BJ (cell line): ENCODE data around the gene TTC23. TPM values are rescaled to one million over a fixed set of nuclear protein-coding genes. Genes with fewer than 3 reads are reported as not detected.

Source experiments
- CTCF ChIA-PET: fragments of 350-600 bp; formaldehyde crosslinking; extraction: SDS; loops from one replicate; lab custom pipeline; 2021; ENCODE audit warnings: antibody characterized with exemption, inconsistent platforms; lab: Yijun Ruan, JAX
- POLR2A ChIA-PET: fragments of 300-600 bp; sonication (Branson Sonifier 250); formaldehyde crosslinking; extraction: SDS; loops from one replicate; lab custom pipeline; 2021; ENCODE audit warnings: antibody characterized with exemption; lab: Charles Lee
- DNase-seq: peaks from one replicate; pipeline ENCODE4 v3.0.0-alpha.2; 2011; ENCODE audit warnings: low read depth
- H3K27me3 ChIP-seq: 2 replicates; pipeline ENCODE4 v1.6.0; 2011; ENCODE audit warnings: low read length; ENCODE audit not compliant: control insufficient read depth, insufficient read depth
- H3K36me3 ChIP-seq: 2 replicates; pipeline ENCODE4 v1.5.1; 2011; ENCODE audit warnings: low read length; ENCODE audit not compliant: control insufficient read depth, insufficient read depth
- H3K4me3 ChIP-seq: 2 replicates; pipeline ENCODE4 v1.5.1; 2011; ENCODE audit warnings: low read depth, mild to moderate bottlenecking, control low read depth, low read length
- CTCF ChIP-seq: IDR thresholded peaks from 2 replicates; pipeline ENCODE4 v1.5.1; 2011; ENCODE audit warnings: low read depth, mild to moderate bottlenecking, control low read depth, inconsistent platforms, low read length, moderate library complexity; ENCODE audit not compliant: insufficient read depth
- polyA plus RNA-seq: library from polyadenylated mRNA; depleted of rRNA; stranded (reverse); fragments of >200 nt; gene quantifications from 2 replicates; pipeline ENCODE4 v1.2.3, GENCODE V29; 2011

Gene TTC23
- polyA plus RNA-seq, 1 experiment: 3.6 TPM

GRCh38 chr15:99282586-99282985 is 33.2 kb upstream of the TTC23 start:
- TF ChIP-seq CTCF: no peak
- H3K36me3 ChIP-seq: no peaks in the 10 kb centered on the region
- no peaks in the 10 kb centered on the region for H3K27me3 ChIP-seq
- ChIA-PET CTCF (interaction anchor here (2.2 to 6.4 kb wide), 3 partner anchors 10 to 422 kb away, joined by 18 to 71 read pairs (median 25); no protein-coding TSS in a partner anchor), POLR2A (no interaction called here)
- H3K4me3 ChIP-seq: no peak overlapping the region
- DNase-seq: no peak

GRCh38 chr15:99282121-99282520 is 32.7 kb upstream of the TTC23 start:
- ChIA-PET POLR2A (no interaction called here), CTCF (interaction anchor here (1.2 to 3.4 kb wide), 4 partner anchors 9 to 447 kb away, joined by 3 to 25 read pairs (median 12); no protein-coding TSS in a partner anchor)
- no peak for DNase-seq
- no peaks in the 10 kb centered on the region for H3K36me3 ChIP-seq
- no peak for TF ChIP-seq CTCF
- H3K27me3 ChIP-seq: no peaks in the 10 kb centered on the region
- H3K4me3 ChIP-seq: no peak overlapping the region

- ChIA-PET CTCF (interaction anchor here (3.4 kb wide), 1 partner anchor 425 kb away, joined by 25 read pairs; no protein-coding TSS in a partner anchor), POLR2A (no interaction called here)
- Histone ChIP-seq H3K36me3 (no peaks in the 10 kb centered on the region), H3K4me3 (no peak overlapping the region), H3K27me3 (no peaks in the 10 kb centered on the region)
- no peak for TF ChIP-seq CTCF
- DNase-seq: no peak
Measured at GRCh38 chr15:99279827-99280226, 30.4 kb upstream of the TTC23 start.

- POLR2A ChIA-PET: no interaction called here
- Histone ChIP-seq H3K27me3 (no peaks in the 10 kb centered on the region), H3K36me3 (no peaks in the 10 kb centered on the region), H3K4me3 (no peak overlapping the region)
- CTCF ChIA-PET: interaction anchor here (3.4 kb wide), 1 partner anchor 425 kb away, joined by 25 read pairs; no protein-coding TSS in a partner anchor
- no peak for TF ChIP-seq CTCF
- DNase-seq: no peak
Measured at GRCh38 chr15:99279290-99279689, 29.9 kb upstream of the TTC23 start.

DNA sequence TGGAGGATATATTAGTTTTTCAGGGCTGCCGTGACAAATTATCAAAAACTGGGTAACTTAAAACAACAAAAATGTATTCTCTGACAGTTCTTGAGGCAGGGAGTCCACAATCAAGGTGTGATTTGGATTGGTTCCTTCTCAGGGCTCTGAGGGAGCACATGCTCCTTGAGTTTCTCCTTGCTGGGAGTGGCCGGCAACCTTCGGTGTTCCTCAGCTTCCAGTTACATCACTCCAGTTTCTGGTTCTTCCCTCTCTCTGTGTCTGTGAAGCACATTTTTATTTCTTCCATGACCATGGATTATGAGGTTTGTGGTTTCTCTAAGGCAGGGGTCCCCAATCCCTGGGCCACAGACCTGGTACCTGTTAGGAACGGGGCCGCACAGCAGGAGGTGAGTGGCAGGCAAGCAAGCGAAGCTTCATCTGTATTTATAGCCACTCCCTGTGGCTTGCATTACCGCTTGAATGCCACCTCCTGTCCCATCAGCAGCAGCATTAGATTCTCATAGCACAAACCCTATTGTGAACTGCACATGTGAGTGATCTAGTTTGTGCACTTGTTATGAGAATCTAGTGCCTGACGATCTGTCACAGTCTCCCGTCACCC is 26.2 kb upstream of the TTC23 start:
- ChIA-PET POLR2A (interaction anchor here (0.6 kb wide), 1 partner anchor 65 kb away, joined by 14 read pairs; no protein-coding TSS in a partner anchor), CTCF (interaction anchor here (1.0 to 5.2 kb wide), 4 partner anchors 12 to 482 kb away, joined by 3 to 35 read pairs (median 16); no protein-coding TSS in a partner anchor)
- Histone ChIP-seq H3K36me3 (no peaks in the 10 kb centered on the region), H3K27me3 (no peaks in the 10 kb centered on the region), H3K4me3 (no peak overlapping the region)
- DNase-seq: no peak
- no peak for TF ChIP-seq CTCF
